ENCODE results near the gene RBP2.

The RBP2 gene

DNA sequence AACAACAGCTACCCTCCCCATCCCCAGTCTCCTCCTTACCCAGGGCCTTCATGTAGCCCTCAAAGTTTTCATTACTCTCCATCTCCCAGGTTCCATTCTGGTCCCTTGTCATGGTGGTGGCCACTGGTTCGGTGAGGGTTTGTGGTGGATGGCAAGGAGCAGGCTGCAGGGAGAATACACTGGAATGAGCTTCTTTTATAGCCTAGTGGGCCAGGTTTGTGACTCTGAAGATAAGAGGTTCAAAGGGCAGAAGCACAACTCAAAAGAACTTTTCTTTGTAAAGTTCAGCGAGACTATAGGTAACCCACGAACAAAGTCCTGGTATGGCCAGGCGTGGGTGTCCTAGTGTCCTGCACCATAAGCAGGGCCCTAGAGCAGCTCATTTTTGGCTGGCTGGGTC is at the start of gene RBP2:
RBP2 (minus strand) TSS at position 169 of the 400 bp plus-strand sequence; CDS start at position 112, 57 bp downstream.
- DNase-seq (ENCODE audit: low read depth), result no peak

DNA sequence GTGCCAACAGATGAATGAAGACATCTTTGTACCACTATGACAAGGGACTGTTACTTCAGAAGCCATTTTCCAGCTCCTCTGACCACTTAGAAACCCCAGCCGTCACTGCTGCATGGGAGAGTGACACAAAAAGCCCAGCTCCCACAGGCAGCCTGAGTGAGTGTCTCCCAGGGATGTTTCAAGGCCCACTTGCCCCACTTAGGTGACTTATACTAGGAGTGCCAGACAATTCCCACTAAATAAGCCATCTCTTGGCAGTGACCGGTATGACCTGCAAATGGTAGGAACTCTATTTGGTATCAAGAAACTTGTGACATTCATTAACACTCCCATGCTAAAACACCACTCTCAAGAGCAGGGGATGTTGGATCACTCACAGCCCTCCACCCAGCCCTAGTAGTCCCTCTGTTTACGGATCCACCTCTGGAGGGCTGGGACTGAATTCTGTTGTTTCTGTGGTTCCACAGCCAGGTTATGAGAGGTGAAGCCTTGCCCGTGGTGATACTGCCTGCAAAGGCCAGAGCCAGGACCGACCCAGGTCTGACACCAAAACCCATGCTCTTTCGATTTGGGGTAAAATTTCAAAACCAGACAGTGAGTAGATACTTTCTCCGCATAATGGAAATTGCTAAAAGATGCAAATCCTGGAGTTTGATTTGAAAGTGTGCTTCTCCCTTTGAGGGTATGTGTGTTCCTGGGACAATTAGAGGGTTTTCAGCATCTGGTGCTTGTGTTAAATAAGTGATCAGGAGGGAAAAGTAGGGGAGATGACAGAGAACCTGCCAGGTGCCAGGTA is 48.7 kb upstream of the RBP2 start:
- DNase-seq (ENCODE audit: low read depth), result no peak

DNA sequence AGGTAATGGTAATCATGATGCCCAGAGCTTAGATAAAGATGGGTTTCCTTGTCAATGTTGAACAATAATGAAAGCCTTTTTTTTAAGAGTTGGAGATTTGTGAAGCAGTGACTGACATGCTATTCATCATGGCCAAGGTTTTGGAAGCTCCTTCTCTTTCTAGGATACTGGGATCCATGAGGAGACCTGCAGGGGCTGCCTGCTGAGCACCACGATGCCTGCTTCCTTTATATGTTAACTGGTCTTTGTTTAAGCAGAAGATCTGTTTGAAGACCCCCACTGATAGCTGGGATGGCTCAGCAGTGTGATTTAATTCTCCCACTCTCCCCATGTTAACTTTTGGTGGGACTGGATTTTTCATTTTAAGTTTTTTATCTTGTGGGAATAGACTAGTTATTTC is 47.4 kb upstream of the RBP2 start:
- no peak for DNase-seq (ENCODE audit: low read depth)

DNA sequence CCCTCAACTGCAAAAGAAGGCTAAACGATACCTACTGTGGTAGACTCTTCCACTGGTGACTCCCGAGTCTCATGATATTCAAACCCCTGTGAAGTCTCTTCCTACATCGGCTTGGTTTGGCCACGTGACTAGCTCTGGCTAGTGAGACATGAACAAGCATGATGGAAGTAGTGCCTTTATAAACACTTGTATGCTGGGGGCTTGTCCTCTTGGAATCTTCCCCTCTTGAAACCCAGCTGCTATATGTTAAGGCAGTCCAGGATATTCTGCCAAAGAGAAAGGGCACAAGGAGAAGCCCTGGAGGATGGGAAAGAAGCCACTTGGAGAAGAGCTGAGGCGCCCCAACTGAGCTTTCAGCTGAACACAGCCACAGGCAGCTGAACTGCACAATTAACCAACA is 46.9 kb upstream of the RBP2 start:
- DNase-seq (ENCODE audit: low read depth), result no peak

DNA sequence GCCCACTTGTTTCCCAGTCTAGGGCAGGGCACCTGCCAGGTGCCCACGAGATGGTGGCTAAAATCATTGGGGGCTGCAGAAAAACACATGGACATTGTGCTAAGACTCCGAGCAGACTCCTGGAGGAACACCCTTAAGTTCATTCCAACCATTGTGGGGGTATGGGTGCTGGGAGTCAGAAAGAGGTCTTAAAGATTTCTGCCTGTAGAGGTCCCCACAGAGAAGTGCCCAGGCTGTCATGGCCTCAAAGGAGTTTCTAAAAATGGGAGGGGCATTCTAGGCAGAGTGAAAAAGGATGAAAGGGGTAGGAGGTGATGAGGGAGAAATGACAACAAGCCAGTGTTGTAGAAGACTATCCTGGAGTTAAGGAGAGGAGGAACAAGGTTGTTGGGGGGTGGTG is 46.1 kb upstream of the RBP2 start:
- DNase-seq (ENCODE audit: low read depth), result no peak

DNA sequence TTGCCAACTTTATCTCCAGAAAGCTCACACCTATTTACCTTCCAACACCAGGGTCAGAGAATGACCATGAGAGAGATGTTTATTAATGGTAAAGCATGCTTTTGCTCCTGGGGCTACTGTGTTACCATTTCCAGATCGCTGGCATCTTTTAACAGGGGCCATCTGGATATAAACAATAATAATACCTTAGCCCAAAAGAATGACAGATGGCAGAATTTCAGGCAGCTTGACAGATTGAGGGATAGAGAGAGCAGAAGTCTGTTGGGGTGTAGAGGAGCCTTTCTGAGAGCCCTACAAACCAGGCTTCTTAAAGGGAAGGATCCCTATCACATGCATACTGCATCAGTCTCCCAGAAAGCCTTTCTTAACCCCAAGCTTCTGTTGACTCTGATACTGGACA is 45.5 kb upstream of the RBP2 start:
- no peak for DNase-seq (ENCODE audit: low read depth)

DNA sequence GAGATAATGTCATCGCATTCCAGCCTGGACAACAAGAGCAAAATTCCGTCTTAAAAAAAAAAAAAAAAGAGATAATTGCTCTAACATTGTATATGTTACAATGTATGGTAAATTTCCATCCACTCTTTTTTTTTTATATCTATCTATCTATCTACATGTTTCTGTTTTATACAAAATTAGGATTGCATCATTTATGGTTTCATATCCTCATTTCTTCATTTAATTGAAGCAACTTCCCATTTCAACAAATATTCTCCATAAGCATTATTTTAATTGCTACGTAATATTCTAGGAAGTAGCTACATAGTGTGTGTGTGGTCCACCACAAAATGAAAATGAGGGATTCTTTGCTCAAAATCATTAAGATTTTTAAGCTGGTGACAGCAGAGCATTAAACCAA is 44.8 kb upstream of the RBP2 start:
- DNase-seq (ENCODE audit: low read depth), result no peak

DNA sequence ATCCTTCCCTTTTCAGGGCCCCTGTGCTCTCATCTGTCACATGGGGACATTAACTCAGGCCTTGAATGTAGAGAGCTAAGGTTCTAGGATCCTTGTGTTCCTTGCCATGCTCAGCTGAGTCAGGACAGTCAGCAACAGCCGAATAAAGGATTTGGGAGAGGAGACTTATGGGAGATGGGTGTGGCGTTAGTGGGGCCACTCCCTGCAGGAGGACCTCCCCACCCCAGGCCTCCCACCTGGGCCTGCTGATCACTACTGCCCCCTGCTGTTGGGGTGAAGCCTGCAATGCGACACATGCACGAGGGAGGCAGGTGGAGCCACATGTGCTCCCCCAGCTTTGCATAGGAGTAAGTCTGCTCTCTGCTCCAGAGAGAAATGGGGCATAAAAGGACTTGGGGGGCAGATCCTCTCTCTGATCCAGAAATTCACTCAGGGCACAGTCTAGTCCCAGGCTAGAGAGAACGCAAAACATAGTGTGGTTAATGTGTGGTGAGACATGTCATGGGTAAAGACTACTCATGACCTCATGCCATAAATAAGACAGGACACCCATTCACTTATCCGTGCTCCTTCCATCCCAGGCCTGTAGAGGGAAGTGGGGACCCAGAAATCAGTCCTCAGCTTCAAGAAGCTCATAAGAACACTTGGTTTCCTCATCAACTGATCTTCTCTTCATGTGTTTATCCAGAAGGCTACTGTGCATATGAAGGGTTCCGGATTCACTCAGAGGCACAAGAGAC is 43.9 kb upstream of the RBP2 start:
- DNase-seq (ENCODE audit: low read depth), result no peak

DNA sequence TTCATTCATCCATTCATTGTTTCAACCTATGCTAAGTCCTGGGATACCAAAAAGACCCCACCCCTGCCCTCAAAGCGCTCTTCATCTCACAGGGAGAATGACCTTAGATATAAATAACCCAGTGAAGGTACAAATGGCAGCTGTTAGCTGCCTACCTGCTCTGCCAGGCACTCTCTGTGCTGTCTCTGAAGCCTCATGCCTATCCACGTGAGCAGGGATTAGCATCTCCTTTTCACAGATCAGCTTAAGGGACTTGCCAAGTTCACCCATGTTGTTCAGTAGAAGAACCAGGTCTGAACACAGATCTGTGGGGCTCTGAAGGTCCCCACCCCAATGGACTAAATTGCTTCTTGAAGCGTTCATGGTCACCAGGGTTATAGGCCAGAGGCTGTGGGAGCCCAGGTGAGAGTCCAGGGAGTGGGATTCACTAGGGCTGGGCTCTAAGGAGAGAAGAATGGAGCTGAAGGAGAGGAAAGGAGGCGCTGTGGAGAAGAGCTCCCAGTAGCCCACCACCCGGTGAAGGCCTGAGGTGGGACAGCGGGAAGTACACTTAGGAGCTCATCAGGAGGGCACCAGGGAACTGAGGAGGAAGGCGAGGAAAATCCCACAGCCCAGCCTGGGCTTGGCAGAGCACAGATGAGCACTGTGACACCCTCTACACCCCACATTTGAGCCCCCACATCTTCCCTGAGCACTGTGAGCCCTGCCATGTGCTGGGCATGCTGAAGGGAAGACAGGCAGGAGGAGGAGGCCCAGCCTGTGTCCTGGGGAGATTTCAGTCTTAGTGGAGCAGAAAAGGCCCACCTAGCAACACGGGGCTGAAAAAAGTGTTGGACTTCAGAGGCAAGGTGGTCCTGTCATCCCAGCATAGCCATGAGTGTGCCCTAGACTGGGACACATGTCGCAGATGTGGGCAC is 42.9 kb upstream of the RBP2 start:
- no peak for DNase-seq (ENCODE audit: low read depth)

DNA sequence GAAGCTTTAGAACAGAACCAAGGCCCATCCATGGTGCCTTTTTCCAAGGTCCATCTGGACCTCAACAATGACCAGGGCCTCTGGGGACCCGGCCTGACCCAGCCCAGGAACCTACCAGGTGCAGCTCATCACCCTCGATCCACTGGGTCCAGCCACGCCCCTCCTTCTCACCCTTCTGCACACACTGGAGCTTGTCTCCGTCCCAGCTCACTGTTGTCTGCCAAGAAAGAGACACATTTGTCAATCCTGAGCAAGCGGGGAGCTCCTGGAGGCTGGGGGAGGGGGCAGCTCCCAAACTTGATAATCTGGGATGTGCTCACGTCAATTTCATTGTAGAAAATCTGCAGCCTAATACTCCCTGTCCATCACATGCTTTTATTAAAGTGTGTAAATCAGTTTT is 42.0 kb upstream of the RBP2 start:
- DNase-seq (ENCODE audit: low read depth), result no peak

DNA sequence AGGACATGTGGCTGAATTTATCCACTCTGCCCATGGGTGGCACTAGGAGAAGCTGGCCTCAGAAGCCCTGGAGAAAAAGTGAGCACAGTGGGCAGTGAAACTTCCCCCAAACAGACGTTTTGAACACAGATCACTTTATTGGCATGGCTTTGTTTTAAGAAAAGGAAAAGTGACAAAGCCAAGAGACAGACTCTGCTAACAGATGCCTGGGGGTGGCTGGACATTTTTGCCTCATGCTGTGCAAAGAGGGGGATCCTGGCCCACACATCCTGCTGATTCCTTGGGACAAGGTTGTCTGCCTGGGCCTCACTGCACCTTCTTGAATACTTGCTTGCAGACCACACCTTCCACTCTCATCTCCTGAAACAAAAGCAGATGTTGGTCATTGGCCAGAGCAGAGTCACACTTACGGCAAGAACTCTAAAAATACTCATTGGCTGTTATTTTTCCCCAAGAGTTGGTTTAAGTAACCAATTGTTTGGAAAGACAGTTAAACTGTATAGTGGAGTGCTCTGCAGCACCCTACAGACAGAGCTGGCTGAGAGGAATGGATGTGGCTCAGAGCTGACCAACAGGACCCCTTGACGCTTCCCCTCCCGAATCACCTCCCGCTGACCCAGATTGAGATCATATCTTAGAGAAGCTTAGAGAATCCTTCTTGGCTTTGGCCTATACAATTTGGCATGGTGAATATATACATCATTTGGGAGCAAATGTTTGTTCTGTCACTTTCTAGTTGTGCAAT is 41.2 kb upstream of the RBP2 start:
- DNase-seq (ENCODE audit: low read depth), result no peak

DNA sequence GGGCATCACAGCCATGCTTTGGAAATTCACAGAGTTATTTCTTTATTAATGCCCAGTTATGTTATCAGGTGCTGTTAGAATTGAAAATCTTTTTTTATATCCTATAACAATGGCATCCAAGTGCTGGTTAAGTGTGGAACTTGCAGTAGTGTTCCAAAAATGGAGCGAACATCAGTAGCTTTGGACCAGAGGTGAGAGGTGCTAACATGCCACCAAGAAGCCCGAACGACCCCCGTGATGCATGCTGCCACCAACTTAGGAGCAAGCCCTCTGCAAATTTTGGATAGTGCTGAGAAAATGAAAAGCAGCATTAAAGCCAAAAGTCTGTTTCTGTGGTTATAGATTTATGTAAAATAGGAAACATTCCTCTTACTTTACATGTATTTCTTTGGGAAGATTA is 38.4 kb upstream of the RBP2 start:
- DNase-seq (ENCODE audit: low read depth), result no peak

DNA sequence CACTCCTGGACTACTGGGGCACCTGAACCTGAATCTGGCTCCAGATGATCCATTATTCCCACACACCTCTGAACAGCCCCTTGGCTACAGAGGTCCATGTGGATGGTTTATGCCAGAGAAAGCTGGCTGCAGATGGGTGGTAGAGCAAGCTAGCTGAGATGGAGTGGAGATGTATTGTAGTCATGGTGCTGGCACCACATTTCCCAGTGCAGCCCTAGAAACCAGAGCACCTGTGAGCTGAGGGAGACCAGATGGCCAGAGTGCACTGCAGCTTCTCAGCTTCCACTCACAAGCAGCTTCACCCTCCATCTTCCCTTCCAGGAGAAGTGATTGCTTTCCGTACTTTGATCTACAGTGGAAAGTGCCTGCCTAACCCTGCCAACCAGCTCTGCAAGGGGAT is 33.3 kb upstream of the RBP2 start:
- DNase-seq (ENCODE audit: low read depth), result no peak

DNA sequence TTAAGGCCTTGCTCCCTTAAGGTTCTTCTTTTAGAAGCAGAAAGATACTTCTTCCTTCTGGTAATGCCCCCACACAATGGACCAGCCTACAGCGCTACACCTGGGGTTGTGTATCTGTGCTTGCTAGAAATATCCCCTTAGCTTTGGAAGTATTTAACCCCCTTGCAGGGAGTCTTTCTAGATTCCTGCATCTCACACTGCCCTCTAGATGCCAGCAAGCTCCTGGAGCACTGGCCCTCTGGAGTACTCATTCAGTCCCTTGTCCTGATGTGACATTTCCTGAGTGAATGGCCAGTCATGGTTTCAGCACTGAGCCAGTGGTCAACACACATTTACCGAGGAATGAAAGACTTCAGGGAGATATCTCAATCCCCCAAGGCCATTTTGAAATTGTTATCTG is 30.4 kb upstream of the RBP2 start:
- DNase-seq (ENCODE audit: low read depth), result no peak

DNA sequence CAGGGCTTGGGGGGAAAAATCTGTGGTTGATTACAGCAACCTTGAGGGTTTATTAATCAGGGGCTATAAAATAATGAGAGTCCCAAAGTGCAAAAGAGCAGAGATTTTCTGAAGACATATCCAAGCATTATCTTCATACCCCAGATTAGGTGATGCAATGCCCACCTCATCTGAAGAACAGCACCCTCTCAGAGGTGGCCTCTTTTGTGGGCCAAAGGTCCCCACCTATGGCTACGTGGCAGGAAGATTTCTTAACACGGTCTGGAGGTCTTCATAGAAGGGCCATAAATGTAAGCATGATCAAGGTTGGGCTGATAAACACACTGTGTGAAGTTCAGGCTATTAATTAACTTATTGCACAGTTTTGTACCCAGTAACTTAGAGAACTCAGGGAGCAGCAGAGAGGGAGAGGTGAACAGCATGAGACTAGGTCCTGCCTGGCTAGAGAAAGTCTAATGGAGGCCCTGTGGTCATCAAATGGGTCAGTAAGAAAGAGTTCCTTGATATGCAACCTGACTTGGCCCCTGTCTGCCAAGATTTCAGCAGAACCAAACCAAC is 29.6 kb upstream of the RBP2 start:
- no peak for DNase-seq (ENCODE audit: low read depth)

DNA sequence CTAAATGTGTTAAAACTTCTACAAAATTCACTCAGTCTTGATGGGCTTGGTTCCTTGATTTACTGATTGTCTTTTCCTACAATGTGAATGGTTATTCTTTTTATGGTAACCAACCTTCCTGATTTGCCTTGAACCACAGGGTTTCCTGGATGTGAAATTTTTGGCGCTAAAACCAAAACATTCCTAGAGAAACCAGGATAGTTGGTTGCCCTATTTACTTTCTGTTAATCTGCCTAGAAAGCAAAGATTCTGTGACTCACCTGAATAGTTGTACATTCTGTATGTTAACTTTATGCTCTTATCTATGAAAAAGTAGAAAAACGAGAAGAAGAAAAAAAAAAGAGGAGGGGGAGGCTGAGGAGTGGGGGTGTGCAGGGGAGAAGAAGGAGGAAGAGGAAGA is 23.2 kb upstream of the RBP2 start:
- no peak for DNase-seq (ENCODE audit: low read depth)

DNA sequence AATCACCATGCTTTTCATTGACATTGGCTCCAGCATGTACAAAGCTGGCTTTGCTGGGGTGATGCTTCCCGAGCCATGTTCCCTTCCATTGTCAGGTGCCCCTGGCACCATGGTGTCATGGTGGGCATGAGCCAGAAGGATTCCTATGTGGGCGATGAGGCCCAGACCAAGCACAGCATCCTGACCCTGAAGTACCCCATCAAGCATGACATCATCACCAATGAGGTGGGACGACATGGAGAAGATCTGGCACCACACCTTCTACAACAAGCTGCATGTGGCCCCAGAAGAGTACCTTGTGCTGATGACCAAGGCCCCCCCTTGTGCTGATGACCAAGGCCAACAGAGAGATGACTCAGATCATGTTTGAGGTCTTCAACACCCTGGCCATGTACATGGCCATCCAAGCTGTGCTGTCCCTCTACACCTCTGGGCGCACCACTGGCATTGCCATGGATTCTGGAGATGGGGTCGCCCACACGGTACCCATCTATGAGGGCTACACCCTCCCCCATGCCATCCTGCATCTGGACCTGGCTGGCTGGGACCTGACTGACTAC is 17.6 kb upstream of the RBP2 start:
- DNase-seq (ENCODE audit: low read depth), result no peak

DNA sequence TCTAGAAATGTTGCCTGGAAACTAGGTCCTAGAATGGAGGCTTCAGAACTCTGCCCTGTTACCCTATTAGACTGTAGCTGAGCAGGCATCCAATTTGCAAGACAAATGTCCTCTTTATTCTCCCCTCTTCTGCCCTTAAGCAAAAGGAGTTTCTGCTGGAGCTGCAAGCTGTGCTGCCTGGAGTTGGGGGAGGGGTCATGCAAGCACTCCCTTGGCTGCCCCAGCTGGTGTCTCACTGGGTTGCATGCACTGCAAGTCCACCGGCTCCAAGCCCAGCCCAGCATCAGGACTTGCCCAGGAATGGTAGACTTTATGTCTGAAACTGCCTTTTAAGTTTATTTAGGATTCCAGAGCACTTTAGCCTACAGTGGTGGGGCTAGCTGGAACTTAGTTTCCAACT is 15.7 kb upstream of the RBP2 start:
- no peak for DNase-seq (ENCODE audit: low read depth)

DNA sequence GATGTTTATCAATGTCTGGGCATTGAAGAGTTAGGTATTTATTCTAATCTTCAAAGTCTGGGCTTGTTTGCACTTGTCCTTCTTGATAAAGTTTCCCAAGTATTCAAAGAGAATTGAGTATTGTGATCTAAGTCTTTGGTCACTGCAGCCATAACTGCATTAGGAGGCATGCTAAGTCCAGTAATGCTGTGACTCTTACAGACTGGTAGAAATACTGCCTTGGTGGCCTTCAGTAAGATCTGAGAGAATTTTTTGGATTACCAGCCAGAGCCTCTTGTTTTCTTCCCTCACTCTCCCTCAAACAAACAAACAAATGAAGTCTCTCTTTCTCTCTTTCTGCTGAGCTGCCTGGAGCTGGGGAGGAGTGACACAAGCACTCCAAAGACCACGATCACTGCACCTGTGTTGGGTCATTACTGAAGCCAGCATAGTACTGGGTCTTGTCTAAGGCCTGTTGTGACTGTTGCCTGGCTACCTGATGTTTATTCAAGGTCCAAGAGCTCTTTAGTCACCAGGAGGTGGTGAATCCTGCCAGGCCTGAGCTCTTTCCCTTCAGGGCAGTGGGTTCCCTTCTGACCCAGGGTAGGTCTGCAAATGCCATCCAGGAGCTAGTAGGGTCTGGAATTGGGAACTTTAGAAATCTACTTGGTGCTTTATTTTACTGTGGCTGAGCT is 14.8 kb upstream of the RBP2 start:
- DNase-seq (ENCODE audit: low read depth), result no peak

DNA sequence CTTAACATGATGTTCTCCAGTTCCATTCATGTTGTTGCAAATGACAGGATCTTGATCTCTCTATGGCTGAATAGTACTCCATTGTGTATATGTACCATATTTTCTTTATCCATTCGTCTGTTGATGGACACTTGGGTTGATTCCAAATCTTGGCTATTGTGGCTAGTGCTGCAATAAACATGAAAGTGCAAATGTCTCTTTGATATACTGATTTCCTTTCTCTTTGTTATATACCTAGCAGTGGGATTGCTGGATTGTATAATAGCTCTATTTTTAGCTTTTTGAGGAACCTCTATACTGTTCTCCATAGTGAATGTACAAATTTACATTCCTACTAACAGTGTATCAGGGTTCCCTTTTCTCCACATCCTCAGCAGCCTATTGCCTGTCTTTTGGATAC is 5.9 kb upstream of the RBP2 start:
- no peak for DNase-seq (ENCODE audit: low read depth)

DNA sequence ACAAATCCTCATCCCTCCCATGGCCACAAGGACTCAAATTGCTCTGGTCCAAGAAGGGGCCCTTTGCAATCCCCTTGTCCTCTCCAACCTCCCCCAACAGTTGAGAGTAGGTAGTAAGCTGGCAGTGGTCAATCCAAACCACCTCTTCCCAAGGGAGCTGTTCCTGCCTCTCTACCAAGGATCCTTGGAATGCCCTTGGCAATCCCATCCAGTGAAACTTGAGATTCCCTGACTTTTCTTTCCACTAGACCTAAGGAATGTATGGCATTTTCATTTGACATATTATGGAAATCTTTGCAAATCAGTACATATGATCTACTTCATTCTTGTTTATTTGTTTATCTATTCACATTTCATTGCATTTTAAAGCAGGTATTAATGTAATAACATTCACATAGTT is 4.8 kb upstream of the RBP2 start:
- DNase-seq (ENCODE audit: low read depth), result no peak
